Astrocyte (in vitro differentiated cells and primary cell): ENCODE results near the gene GABPB1.

Experiments used
- EZH2 ChIP-seq: IDR thresholded peaks from 2 replicates; pipeline ENCODE4 v1.6.1; 2012; ENCODE audit warnings: mild to moderate bottlenecking, low read length, inconsistent platforms; ENCODE audit not compliant: insufficient read depth
- TF ChIP-seq, protein P1 (sequence below): IDR thresholded peaks from 2 replicates; pipeline ENCODE4 v1.5.1; 2011; ENCODE audit warnings: low read depth, mild to moderate bottlenecking, inconsistent platforms, low read length, moderate library complexity; ENCODE audit not compliant: insufficient read depth

DNA sequence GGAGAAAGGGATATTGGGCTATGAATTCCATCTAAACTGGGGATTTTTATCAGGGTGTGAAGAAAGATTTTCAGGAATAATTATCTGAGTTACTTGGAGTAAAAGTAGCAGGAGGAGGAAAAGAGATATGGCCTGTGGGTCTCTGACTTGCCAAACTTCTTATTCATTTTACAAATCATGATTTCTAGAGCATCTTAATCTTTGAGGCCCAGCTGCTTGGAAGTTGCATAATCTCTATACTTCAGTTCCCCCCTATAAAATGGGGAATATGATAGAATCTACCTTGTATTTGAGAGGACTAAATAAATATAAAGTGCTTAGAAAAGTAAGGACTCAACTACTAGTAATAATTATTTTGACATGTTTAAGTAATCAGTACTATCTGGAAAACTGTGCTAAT lies 11.0 kb upstream of the GABPB1 start:
- TF ChIP-seq, protein P1, sequence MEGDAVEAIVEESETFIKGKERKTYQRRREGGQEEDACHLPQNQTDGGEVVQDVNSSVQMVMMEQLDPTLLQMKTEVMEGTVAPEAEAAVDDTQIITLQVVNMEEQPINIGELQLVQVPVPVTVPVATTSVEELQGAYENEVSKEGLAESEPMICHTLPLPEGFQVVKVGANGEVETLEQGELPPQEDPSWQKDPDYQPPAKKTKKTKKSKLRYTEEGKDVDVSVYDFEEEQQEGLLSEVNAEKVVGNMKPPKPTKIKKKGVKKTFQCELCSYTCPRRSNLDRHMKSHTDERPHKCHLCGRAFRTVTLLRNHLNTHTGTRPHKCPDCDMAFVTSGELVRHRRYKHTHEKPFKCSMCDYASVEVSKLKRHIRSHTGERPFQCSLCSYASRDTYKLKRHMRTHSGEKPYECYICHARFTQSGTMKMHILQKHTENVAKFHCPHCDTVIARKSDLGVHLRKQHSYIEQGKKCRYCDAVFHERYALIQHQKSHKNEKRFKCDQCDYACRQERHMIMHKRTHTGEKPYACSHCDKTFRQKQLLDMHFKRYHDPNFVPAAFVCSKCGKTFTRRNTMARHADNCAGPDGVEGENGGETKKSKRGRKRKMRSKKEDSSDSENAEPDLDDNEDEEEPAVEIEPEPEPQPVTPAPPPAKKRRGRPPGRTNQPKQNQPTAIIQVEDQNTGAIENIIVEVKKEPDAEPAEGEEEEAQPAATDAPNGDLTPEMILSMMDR = no peak
- TF ChIP-seq EZH2 = no peak
